ENCODE results near the gene SF3A1.
A peak's percentile ranks its signal among the peaks of the same experiment; 100 is the strongest.
"Not testable (repeated sequence)": the region's sequence is repeated elsewhere in the genome, so short reads cannot be mapped to it uniquely, and the experiment has no call there.

Gene SF3A1, protein sequence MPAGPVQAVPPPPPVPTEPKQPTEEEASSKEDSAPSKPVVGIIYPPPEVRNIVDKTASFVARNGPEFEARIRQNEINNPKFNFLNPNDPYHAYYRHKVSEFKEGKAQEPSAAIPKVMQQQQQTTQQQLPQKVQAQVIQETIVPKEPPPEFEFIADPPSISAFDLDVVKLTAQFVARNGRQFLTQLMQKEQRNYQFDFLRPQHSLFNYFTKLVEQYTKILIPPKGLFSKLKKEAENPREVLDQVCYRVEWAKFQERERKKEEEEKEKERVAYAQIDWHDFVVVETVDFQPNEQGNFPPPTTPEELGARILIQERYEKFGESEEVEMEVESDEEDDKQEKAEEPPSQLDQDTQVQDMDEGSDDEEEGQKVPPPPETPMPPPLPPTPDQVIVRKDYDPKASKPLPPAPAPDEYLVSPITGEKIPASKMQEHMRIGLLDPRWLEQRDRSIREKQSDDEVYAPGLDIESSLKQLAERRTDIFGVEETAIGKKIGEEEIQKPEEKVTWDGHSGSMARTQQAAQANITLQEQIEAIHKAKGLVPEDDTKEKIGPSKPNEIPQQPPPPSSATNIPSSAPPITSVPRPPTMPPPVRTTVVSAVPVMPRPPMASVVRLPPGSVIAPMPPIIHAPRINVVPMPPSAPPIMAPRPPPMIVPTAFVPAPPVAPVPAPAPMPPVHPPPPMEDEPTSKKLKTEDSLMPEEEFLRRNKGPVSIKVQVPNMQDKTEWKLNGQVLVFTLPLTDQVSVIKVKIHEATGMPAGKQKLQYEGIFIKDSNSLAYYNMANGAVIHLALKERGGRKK

DNA sequence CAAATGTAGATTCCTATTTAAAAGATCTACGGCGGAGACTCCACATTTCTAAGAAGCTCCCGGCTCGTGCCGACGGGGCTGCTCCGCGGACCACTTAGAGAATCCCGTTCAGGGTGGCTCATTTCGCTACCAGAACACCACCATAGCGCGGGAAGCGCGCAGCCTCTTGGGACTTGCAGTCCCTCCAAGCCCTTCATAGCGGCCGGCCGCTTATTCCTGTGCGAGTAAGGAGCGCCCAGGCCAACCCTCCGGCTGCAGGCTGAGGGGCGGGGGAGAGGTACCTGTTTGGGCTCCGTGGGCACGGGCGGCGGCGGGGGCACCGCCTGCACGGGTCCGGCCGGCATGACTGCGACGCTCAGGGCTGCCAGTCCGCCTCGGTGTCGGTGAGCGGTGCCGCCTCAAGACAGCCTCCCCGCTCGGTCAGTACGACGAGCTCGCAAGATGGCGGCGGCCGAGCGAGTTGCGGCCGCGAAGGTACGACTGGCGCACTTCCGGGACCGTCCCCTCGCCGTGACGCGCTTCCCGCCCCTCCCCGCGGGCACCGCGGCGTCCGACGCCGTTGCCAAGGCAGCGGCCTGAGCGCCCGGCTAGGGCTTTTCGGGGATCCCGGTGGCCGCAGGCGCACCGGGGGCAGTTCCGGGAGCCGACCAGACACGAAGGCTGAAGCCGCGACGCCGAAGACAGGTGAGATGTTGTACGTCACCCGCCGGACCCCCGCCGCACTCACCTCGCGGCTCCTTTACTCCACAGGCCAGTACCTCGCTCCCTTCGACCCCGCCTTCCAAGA, at the start of gene SF3A1, which contains the start of gene CCDC157:
SF3A1 (minus strand) TSS at position 446 of the 787 bp plus-strand sequence; CDS start at position 344, 102 bp downstream.
CCDC157 (plus strand) TSS at position 559 of the 787 bp plus-strand sequence. CDS start 8,994 bp downstream, outside the sequence.
- Histone ChIP-seq H3K9me3 (ENCODE audit: control insufficient read depth, low read length) (no peaks in the 10 kb centered on the region), H3K4me2 (ENCODE audit: low read length) (peak within 1 kb of the TSS; percentile 87), H3K79me2 (peaks cover 23% of the 10 kb centered on the region), H3K27me3 (ENCODE audit: control insufficient read depth, insufficient read depth, low read length) (no peaks in the 10 kb centered on the region), H3K9ac (peak within 1 kb of the TSS; percentile 31), H3K36me3 (ENCODE audit: control insufficient read depth, insufficient read depth, low read length) (no peaks in the 10 kb centered on the region), H3K27ac (peak within 1 kb of the TSS; percentile 94), H3K4me3 (ENCODE audit: low read depth, low read length) (peak within 1 kb of the TSS; percentile 70), H2AFZ (peak within 1 kb of the TSS; percentile 90), H3K4me1 (peaks cover 7% of the 10 kb centered on the region)
- TF ChIP-seq, protein P1, sequence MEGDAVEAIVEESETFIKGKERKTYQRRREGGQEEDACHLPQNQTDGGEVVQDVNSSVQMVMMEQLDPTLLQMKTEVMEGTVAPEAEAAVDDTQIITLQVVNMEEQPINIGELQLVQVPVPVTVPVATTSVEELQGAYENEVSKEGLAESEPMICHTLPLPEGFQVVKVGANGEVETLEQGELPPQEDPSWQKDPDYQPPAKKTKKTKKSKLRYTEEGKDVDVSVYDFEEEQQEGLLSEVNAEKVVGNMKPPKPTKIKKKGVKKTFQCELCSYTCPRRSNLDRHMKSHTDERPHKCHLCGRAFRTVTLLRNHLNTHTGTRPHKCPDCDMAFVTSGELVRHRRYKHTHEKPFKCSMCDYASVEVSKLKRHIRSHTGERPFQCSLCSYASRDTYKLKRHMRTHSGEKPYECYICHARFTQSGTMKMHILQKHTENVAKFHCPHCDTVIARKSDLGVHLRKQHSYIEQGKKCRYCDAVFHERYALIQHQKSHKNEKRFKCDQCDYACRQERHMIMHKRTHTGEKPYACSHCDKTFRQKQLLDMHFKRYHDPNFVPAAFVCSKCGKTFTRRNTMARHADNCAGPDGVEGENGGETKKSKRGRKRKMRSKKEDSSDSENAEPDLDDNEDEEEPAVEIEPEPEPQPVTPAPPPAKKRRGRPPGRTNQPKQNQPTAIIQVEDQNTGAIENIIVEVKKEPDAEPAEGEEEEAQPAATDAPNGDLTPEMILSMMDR (IDR thresholded peaks at IDR 0.05), result no peak

DNA sequence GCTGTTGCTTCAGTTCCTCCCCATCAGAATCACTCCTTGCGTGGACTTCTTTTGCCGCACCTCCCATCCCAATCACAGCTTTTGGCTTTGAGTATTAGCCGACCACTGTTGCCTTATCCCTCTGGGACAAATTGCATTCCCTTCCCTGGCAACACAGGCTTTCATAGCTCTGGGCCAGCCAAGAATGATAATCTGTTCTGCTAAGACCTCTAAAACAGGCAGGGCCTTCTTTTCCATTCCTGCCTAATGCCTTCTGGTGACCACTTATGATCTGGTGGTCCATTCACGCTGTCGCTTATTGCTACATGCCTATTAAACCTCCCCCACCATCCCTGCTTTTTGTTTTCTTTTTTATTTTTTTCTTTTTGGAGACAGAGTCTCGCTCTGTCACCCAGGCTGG, 49.7 kb upstream of the SF3A1 start:
- Histone ChIP-seq H3K4me1 (peaks cover 3% of the 10 kb centered on the region), H3K9me3 (ENCODE audit: control insufficient read depth, low read length) (no peaks in the 10 kb centered on the region), H3K9ac (no peak overlapping the region), H3K27me3 (ENCODE audit: control insufficient read depth, insufficient read depth, low read length) (no peaks in the 10 kb centered on the region), H2AFZ (no peak overlapping the region), H3K27ac (no peak overlapping the region), H3K36me3 (ENCODE audit: control insufficient read depth, insufficient read depth, low read length) (no peaks in the 10 kb centered on the region), H3K79me2 (no peaks in the 10 kb centered on the region), H3K4me2 (ENCODE audit: low read length) (no peak overlapping the region), H3K4me3 (ENCODE audit: low read depth, low read length) (no peak overlapping the region)
- TF ChIP-seq, protein P1 (IDR thresholded peaks at IDR 0.05), result no peak

DNA sequence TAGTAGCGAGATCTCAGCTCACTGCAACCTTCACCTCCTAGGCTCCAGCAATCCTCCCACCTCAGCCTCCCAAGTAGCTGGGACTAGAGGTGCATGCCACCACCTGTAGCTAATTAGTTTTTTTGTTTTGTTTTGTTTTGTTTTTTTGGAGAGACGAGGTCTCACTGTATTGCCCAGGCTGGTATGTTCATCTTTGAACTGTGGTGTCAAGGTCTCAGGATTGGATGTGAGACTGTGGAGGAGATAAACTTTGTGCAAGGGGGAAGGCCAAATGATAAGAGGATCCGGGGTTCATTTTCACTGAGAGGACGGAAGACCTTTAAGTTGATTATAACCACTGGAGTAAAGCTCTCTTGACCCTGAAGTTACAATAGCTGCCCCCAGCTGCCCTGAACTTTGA, 49.0 kb upstream of the SF3A1 start:
- no peak overlapping the region for H3K9ac ChIP-seq
- H3K27ac ChIP-seq, result no peak overlapping the region

DNA sequence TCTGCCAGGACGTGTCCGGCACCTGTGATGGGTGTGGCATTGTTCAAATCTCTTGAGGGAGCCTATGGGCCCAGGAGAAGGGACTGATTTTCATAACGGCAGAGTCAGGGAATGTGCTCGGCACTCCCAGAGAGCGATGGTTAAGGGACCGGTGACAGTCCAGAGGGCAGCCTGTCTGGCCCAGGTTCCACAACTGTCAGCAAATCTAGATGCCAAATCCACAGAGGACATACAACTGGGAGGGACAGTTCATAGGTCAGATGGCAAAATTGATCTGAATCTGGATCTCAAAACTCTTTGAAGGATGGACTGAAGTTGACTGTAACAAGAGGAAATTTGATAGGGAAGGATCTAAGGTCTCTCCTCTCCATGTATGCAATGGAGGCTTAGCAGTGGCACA, 47.6 kb upstream of the SF3A1 start:
- H3K9ac ChIP-seq, result no peak overlapping the region
- H3K9me3 ChIP-seq (ENCODE audit: control insufficient read depth, low read length), result no peaks in the 10 kb centered on the region
- H3K36me3 ChIP-seq (ENCODE audit: control insufficient read depth, insufficient read depth, low read length), result no peaks in the 10 kb centered on the region
- H3K4me1 ChIP-seq, result peaks cover 3% of the 10 kb centered on the region
- TF ChIP-seq, protein P1 (IDR thresholded peaks at IDR 0.05), result no peak
- no peak overlapping the region for H2AFZ ChIP-seq
- H3K27me3 ChIP-seq (ENCODE audit: control insufficient read depth, insufficient read depth, low read length), result no peaks in the 10 kb centered on the region
- H3K27ac ChIP-seq, result no peak overlapping the region
- no peak overlapping the region for H3K4me2 ChIP-seq (ENCODE audit: low read length)
- H3K4me3 ChIP-seq (ENCODE audit: low read depth, low read length), result no peak overlapping the region
- H3K79me2 ChIP-seq, result no peaks in the 10 kb centered on the region

More for the DNA sequence above, 49.0 kb upstream of the SF3A1 start:
- H3K79me2 ChIP-seq, result no peaks in the 10 kb centered on the region
- no peaks in the 10 kb centered on the region for H3K9me3 ChIP-seq (ENCODE audit: control insufficient read depth, low read length)
- peaks cover 3% of the 10 kb centered on the region for H3K4me1 ChIP-seq
- TF ChIP-seq, protein P1 (IDR thresholded peaks at IDR 0.05), result no peak
- no peak overlapping the region for H3K4me3 ChIP-seq (ENCODE audit: low read depth, low read length)
- H3K36me3 ChIP-seq (ENCODE audit: control insufficient read depth, insufficient read depth, low read length), result no peaks in the 10 kb centered on the region
- no peaks in the 10 kb centered on the region for H3K27me3 ChIP-seq (ENCODE audit: control insufficient read depth, insufficient read depth, low read length)
- no peak overlapping the region for H2AFZ ChIP-seq
- H3K4me2 ChIP-seq (ENCODE audit: low read length), result no peak overlapping the region

DNA sequence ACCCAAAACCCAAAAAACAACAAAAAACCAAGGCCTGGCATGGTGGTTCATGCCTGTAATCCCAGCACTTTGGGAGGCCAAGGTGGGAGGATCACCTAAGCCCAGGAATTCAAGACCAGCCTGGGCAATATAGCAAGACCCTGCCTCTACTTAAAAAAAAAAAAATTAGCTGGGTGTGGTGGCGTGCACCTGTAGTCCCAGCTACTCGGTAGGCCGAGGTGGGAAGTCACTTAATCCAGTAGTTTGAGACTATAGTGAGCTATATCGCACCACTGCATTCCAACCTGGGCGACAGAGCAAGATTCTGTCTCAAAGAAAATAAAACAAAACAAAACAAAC, 46.0 kb upstream of the SF3A1 start:
- H3K79me2 ChIP-seq; H3K9ac ChIP-seq; H3K27ac ChIP-seq; H3K4me3 ChIP-seq (ENCODE audit: low read depth, low read length); H3K4me1 ChIP-seq; H3K4me2 ChIP-seq (ENCODE audit: low read length); H3K27me3 ChIP-seq (ENCODE audit: control insufficient read depth, insufficient read depth, low read length); H3K36me3 ChIP-seq (ENCODE audit: control insufficient read depth, insufficient read depth, low read length); H3K9me3 ChIP-seq (ENCODE audit: control insufficient read depth, low read length); H2AFZ ChIP-seq: not testable (repeated sequence)
